NCI-H345 (cell line): Measurements from ENCODE around the gene CAMK1D.

Experiments used
- DNase-seq: peaks from one replicate; lab custom pipeline; 2025; lab: John Stamatoyannopoulos, UW

The CAMK1D gene

GRCh38 chr10:12375076-12375504 lies 25.7 kb downstream of the CAMK1D start:
- DNase-seq: no peak

- no peak for DNase-seq
Measured at GRCh38 chr10:12376211-12376610, 26.9 kb downstream of the CAMK1D start.

- no peak for DNase-seq
Measured at GRCh38 chr10:12377658-12378290, 28.4 kb downstream of the CAMK1D start.

GRCh38 chr10:12380999-12381398 lies 31.7 kb downstream of the CAMK1D start:
- no peak for DNase-seq

- DNase-seq: no peak
Measured at GRCh38 chr10:12381536-12382156, 32.3 kb downstream of the CAMK1D start.

GRCh38 chr10:12382157-12382548 lies 32.8 kb downstream of the CAMK1D start:
- no peak for DNase-seq

- no peak for DNase-seq
Measured at GRCh38 chr10:12382956-12383531, 33.7 kb downstream of the CAMK1D start.

- DNase-seq: no peak
Measured at GRCh38 chr10:12384906-12385305, 35.6 kb downstream of the CAMK1D start.

- no peak for DNase-seq
Measured at GRCh38 chr10:12387561-12388210, 38.3 kb downstream of the CAMK1D start.

GRCh38 chr10:12388671-12389070 lies 39.3 kb downstream of the CAMK1D start:
- peak; percentile 5 for DNase-seq

- DNase-seq: peak; percentile 25
Measured at GRCh38 chr10:12389154-12389734, 39.9 kb downstream of the CAMK1D start.

GRCh38 chr10:12390733-12391132 lies 41.4 kb downstream of the CAMK1D start:
- DNase-seq: no peak

GRCh38 chr10:12391206-12391605 lies 41.9 kb downstream of the CAMK1D start:
- DNase-seq: no peak

GRCh38 chr10:12393831-12394230 lies 44.5 kb downstream of the CAMK1D start:
- no peak for DNase-seq

- no peak for DNase-seq
Measured at GRCh38 chr10:12394241-12395033, 45.1 kb downstream of the CAMK1D start.

- no peak for DNase-seq
Measured at GRCh38 chr10:12396093-12396492, 46.7 kb downstream of the CAMK1D start.

- no peak for DNase-seq
Measured at GRCh38 chr10:12396567-12396966, 47.2 kb downstream of the CAMK1D start.

- DNase-seq: no peak
Measured at GRCh38 chr10:12397147-12397896, 48.0 kb downstream of the CAMK1D start.

GRCh38 chr10:12397941-12398340 lies 48.6 kb downstream of the CAMK1D start:
- DNase-seq: no peak

- no peak for DNase-seq
Measured at GRCh38 chr10:12400266-12400931, 51.1 kb downstream of the CAMK1D start.

- DNase-seq: no peak
Measured at GRCh38 chr10:12401466-12401865, 52.1 kb downstream of the CAMK1D start.
